HG02588 (cell line): ENCODE results near the gene NXPE3.
A peak's percentile ranks its signal among the peaks of the same experiment; 100 is the strongest.

Source experiments
- ATAC-seq: cut with Tn5 transposase; IDR thresholded peaks from one replicate; pipeline ENCODE4 v1.9.1; 2021; ENCODE audit warnings: mild to moderate bottlenecking, moderate library complexity; ENCODE audit not compliant: unreplicated experiment

NXPE3 gene

GRCh38 chr3:101828276-101828675, 49.3 kb downstream of the NXPE3 start:
- no peak for ATAC-seq

- peak; percentile 43 for ATAC-seq
Observed at GRCh38 chr3:101828691-101829436, 49.9 kb downstream of the NXPE3 start.

- no peak for ATAC-seq
Observed at GRCh38 chr3:101829437-101829830, 50.4 kb downstream of the NXPE3 start.

- peak; percentile 28 for ATAC-seq
Observed at GRCh38 chr3:101829874-101830273, 50.9 kb downstream of the NXPE3 start.

GRCh38 chr3:101833446-101833974, 54.5 kb downstream of the NXPE3 start:
- ATAC-seq: no peak

- ATAC-seq: no peak
Observed at GRCh38 chr3:101835676-101836075, 56.7 kb downstream of the NXPE3 start.

- no peak for ATAC-seq
Observed at GRCh38 chr3:101836160-101836559, 57.1 kb downstream of the NXPE3 start.

GRCh38 chr3:101836652-101837598, 57.9 kb downstream of the NXPE3 start:
- no peak for ATAC-seq

GRCh38 chr3:101838691-101839090, 59.7 kb downstream of the NXPE3 start:
- ATAC-seq: no peak

- no peak for ATAC-seq
Observed at GRCh38 chr3:101840066-101840465, 61.1 kb downstream of the NXPE3 start.

- ATAC-seq: no peak
Observed at GRCh38 chr3:101842245-101842934, 63.4 kb downstream of the NXPE3 start.

- ATAC-seq: no peak
Observed at GRCh38 chr3:101842935-101843330, 63.9 kb downstream of the NXPE3 start.

GRCh38 chr3:101845425-101845824, 66.4 kb downstream of the NXPE3 start:
- no peak for ATAC-seq

GRCh38 chr3:101846709-101847108, 67.7 kb downstream of the NXPE3 start:
- ATAC-seq: no peak

- no peak for ATAC-seq
Observed at GRCh38 chr3:101847328-101847727, 68.3 kb downstream of the NXPE3 start.

GRCh38 chr3:101848326-101848725, 69.3 kb downstream of the NXPE3 start:
- ATAC-seq: no peak

GRCh38 chr3:101848754-101849713, 70.0 kb downstream of the NXPE3 start, which contains the start of gene NFKBIZ:
TSS of gene NFKBIZ (plus strand) at chr3:101849514. CDS start at chr3:101849629, 115 bp downstream.
- peak; percentile 76 for ATAC-seq

- ATAC-seq: peak; percentile 25
Observed at GRCh38 chr3:101849714-101850245, 70.8 kb downstream of the NXPE3 start.

GRCh38 chr3:101850246-101851051, 71.4 kb downstream of the NXPE3 start:
- peak; percentile 24 for ATAC-seq
